Stimulated activated naive CD8-positive, alpha-beta T cell treated with anti-CD3 and anti-CD28 coated beads, Interleukin-15, Interleukin-2, amounts not matched to agents 100 ng/mL and 50 ng/mL, for 24 hours (primary cell): Measurements from ENCODE around the gene ANAPC16.

Source experiments
- H3K27ac Mint-ChIP-seq: one replicate; pipeline ENCODE4 v1.8.0; 2021; ENCODE audit warnings: mild to moderate bottlenecking, mixed read lengths
- H3K27me3 Mint-ChIP-seq: one replicate; pipeline ENCODE4 v1.8.0; 2021; ENCODE audit warnings: mixed read lengths
- H3K36me3 Mint-ChIP-seq: one replicate; pipeline ENCODE4 v1.8.0; 2021; ENCODE audit warnings: low read depth, mixed read lengths
- H3K4me1 Mint-ChIP-seq: one replicate; pipeline ENCODE4 v1.8.0; 2021; ENCODE audit warnings: low read depth, mixed read lengths
- H3K4me3 Mint-ChIP-seq: one replicate; pipeline ENCODE4 v1.8.0; 2021; ENCODE audit warnings: mild to moderate bottlenecking, mixed read lengths
- H3K9me3 Mint-ChIP-seq: one replicate; pipeline ENCODE4 v1.8.0; 2021; ENCODE audit warnings: mixed read lengths

Gene ANAPC16

DNA sequence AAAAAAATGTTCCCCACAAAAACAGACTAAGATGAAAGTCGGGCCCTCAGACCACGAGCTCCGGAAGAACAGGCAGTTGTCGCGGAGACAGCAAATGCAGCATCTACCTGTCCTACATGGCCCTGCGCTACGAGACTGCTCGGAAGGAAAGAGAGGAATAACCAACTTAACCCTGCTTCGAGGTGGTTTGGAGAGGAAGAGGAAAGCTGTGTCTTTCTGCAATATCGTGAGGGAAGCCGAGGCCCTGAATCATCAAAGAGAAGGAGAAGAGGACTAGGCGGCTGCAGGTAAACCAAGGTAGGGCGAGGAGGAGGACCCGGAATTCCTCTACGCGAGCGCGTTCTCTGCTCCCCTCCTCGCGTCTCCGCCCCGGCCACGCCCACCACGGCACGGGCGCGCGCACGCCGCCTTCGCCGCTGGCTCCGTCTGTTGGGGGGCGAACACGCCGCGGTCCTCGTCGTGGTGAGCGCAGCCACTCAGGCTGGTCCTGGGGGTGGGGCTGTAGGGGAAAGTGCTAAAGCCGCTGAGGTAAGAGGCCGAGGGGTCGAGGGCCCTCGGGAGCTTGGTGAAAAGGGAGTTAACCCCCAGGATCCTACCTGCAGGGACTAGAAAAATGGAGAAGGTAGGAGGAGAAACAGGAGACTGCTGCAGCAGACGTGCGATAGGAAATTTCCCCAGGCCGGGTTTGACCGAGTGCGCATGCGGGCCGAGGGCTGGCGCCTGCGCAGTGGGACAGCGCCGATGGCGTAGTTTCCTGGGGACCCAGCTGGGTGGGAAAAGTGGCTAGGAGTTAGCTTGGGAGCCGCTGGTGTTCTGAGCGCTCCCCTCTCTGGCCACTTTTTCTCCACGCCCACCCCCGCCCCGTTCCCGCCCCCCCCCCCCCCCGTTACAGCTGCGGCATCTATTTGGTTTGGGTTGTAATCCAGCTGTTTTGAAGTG is at the start of gene ANAPC16, which contains the start of gene ASCC1:
Gene ANAPC16 (plus strand): TSS at position 402 of the 939 bp plus-strand sequence. CDS start 7,903 bp downstream, outside the sequence.
Gene ASCC1 (minus strand): TSS at position 666 of the 939 bp plus-strand sequence. CDS start 2,978 bp downstream, outside the sequence.
- H3K4me1 Mint-ChIP-seq: peaks cover 75% of the 10 kb centered on the region
- H3K9me3 Mint-ChIP-seq: no peaks in the 10 kb centered on the region
- H3K4me3 Mint-ChIP-seq: peak within 1 kb of the TSS; percentile 99
- peak within 1 kb of the TSS; percentile 100 for H3K27ac Mint-ChIP-seq
- H3K27me3 Mint-ChIP-seq: no peaks in the 10 kb centered on the region
- H3K36me3 Mint-ChIP-seq: peaks cover 32% of the 10 kb centered on the region

DNA sequence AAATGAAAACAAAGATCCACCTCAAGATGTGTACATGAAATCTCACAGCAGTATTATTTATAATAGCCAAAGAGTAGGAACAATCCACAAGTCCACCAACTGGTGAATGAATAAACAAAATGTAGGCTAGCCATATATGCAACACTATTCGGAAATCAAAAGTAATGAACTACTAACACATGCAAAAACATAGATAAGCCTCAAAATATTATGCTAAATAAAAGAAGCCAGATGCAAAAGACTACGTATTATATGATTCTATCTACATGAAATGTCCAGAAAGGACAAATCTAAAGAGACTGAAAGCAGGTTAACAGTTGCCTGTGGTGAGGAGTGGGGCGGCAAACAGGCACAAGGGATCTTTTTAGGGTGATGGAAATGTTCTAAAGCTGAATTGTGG is 48.7 kb upstream of the ANAPC16 start:
- Mint-ChIP-seq H3K27me3 (no peaks in the 10 kb centered on the region), H3K27ac (no peak overlapping the region), H3K4me1 (peaks cover 27% of the 10 kb centered on the region), H3K9me3 (no peaks in the 10 kb centered on the region), H3K36me3 (peaks cover 22% of the 10 kb centered on the region), H3K4me3 (no peak overlapping the region)

DNA sequence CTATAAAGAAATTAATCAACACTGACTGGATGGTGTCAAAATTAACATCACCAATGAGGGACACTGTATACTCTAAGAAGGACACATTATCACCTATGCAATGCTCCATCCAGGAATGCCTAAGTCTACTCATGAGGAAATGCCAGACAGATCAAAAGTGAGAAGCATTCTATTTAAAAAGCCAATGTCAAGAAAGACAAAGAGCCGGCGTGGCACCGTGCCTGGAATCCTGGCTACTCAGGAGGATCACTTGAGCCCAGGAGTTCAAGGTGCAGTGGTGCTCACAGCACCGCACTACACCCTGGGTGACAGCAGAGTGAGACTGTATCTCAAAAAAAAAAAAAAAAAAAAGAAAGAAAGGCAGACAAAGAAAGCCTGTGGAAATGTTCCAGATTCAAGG is 45.5 kb upstream of the ANAPC16 start:
- H3K27ac Mint-ChIP-seq: no peak overlapping the region
- peaks cover 21% of the 10 kb centered on the region for H3K4me1 Mint-ChIP-seq

DNA sequence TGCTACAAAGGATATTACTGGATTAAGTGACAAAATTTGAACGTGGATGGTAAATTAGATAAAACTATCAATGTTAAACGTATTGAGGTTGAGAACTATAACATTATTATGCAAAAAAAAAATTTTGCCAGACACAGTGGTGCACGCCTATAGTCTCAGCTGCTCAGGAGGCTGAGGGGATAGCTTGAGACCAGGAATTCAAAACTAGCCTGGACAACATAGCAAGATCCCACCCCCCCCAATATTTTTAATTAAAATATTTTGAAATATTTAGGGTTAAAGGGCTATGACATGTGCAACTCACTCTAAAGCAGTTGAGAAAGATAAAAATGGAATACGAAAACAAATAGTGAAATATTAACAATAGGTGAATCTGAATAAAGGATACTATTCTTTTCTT is 45.1 kb upstream of the ANAPC16 start:
- no peaks in the 10 kb centered on the region for H3K9me3 Mint-ChIP-seq
- no peak overlapping the region for H3K4me3 Mint-ChIP-seq
- no peaks in the 10 kb centered on the region for H3K27me3 Mint-ChIP-seq
- no peak overlapping the region for H3K27ac Mint-ChIP-seq
- peaks cover 16% of the 10 kb centered on the region for H3K4me1 Mint-ChIP-seq
- peaks cover 22% of the 10 kb centered on the region for H3K36me3 Mint-ChIP-seq

More for the DNA sequence above, 45.5 kb upstream of the ANAPC16 start:
- no peak overlapping the region for H3K4me3 Mint-ChIP-seq
- H3K9me3 Mint-ChIP-seq: no peaks in the 10 kb centered on the region
- no peaks in the 10 kb centered on the region for H3K27me3 Mint-ChIP-seq
- H3K36me3 Mint-ChIP-seq: peaks cover 22% of the 10 kb centered on the region

DNA sequence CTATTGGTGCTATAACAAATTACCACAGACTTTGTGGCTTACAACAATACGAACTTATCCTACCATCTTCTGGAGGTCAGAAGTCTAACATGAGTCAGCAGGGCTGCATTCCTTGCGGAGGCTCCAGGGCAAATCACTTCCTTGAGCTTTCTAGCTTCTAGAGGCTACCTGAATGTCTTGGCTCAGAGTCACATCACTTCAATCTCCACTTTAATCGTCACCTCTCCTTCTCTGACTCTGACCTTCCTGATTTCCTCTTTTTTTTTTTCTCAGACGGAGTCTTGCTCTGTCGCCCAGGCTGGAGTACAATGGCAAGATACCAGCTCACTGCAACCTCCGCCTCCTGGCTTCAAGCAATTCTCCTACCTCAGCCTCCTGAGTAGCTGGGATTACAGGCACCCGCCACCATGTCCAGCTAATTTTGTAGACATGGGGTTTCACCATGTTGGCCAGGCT is 44.6 kb upstream of the ANAPC16 start:
- Mint-ChIP-seq H3K27ac (no peak overlapping the region), H3K4me3 (no peak overlapping the region), H3K4me1 (peaks cover 14% of the 10 kb centered on the region)

DNA sequence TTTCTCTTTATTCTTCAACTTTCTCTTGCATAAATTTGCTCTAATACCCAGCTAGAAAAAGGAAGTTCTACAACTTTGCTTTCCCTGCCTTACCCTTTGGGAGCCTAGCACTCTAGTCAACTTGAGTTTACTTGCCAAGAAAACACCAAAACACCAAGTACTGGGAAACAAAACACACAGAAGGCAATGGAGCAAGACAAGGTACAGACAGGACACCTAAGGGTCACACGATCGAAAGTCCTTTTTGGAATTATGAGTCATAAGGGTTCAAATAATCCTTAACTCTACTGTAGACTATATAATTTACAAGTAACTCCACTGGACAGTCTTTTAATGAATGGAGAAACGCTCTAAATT is 42.6 kb upstream of the ANAPC16 start:
- Mint-ChIP-seq H3K27me3 (no peaks in the 10 kb centered on the region), H3K4me3 (no peak overlapping the region), H3K27ac (no peak overlapping the region), H3K4me1 (peaks cover 14% of the 10 kb centered on the region), H3K9me3 (no peaks in the 10 kb centered on the region), H3K36me3 (peaks cover 22% of the 10 kb centered on the region)

More for the DNA sequence above, 44.6 kb upstream of the ANAPC16 start:
- H3K9me3 Mint-ChIP-seq: no peaks in the 10 kb centered on the region
- no peaks in the 10 kb centered on the region for H3K27me3 Mint-ChIP-seq
- peaks cover 22% of the 10 kb centered on the region for H3K36me3 Mint-ChIP-seq

DNA sequence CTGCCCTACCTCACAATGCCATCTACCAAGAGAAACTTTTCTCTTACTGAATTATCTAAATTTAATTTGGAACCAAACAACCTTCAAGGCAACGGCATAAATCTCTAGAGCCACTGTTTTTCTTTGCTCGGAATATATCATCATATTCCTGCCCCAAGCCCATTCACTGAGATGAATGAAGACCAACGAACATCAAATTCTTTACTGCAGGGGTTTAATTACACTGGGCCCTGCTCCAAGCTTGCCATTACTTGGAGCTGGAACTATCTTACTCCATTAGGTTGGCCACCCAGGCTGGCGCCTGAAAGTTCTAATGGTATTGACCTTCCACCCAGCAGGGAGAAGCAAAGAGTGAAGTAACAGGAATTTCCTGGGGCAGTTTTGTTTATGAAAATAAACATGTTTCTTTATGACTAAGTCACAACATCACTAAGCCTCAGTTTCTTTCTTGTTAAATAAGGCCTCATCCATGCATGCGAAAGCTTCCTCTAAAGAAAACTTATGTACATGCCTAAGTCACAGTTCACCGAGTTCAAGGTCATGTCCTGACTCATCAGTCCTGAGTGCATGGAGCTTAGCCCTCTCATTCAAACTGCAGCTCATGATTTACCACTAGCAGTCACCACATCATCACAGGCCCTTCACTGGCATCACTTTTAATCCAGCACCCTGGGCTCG is 42.1 kb upstream of the ANAPC16 start:
- H3K4me1 Mint-ChIP-seq: peaks cover 14% of the 10 kb centered on the region
- peaks cover 26% of the 10 kb centered on the region for H3K36me3 Mint-ChIP-seq
- H3K4me3 Mint-ChIP-seq: no peak overlapping the region
- no peaks in the 10 kb centered on the region for H3K9me3 Mint-ChIP-seq
- H3K27ac Mint-ChIP-seq: no peak overlapping the region
- no peaks in the 10 kb centered on the region for H3K27me3 Mint-ChIP-seq

DNA sequence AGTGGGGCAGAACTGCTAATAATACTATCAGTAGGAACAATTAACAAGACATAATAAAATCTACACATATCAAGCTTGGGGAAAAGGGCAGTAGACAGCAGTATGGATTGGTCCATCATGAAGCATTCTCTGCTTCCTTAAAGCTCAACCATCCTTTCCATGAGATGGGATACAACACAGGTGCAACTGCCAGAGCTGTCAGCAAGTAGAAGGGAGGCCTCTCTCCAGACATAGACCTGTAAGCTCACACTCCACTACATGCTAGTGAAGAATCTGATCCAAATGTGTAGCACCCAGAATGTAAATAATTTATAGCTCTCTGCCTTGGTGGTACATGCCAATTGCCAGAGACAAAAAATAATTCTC is 41.5 kb upstream of the ANAPC16 start:
- Mint-ChIP-seq H3K4me1 (peaks cover 14% of the 10 kb centered on the region), H3K36me3 (peaks cover 26% of the 10 kb centered on the region), H3K27me3 (no peaks in the 10 kb centered on the region), H3K9me3 (no peaks in the 10 kb centered on the region), H3K4me3 (no peak overlapping the region), H3K27ac (no peak overlapping the region)

DNA sequence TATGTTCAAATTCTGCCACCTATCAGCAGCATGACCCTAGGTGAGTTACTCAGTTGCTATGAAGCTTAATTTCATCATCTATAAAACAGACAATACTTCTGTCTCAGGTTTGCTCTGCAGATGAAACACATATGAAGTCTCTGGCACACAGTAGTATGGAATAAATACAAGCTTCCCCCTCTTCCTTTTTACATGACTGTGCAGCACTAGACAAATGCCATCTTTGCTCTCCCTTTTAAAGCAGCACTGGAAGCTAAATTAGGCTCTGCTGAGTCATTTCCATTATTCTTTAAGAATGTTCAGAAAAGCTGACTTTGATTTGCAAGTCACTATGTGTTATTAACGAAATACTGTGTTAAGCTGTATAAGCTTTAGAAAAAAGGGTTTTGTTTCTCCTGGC is 40.7 kb upstream of the ANAPC16 start:
- Mint-ChIP-seq H3K4me1 (peaks cover 14% of the 10 kb centered on the region), H3K36me3 (peaks cover 28% of the 10 kb centered on the region), H3K4me3 (no peak overlapping the region), H3K27me3 (no peaks in the 10 kb centered on the region), H3K27ac (no peak overlapping the region), H3K9me3 (no peaks in the 10 kb centered on the region)

DNA sequence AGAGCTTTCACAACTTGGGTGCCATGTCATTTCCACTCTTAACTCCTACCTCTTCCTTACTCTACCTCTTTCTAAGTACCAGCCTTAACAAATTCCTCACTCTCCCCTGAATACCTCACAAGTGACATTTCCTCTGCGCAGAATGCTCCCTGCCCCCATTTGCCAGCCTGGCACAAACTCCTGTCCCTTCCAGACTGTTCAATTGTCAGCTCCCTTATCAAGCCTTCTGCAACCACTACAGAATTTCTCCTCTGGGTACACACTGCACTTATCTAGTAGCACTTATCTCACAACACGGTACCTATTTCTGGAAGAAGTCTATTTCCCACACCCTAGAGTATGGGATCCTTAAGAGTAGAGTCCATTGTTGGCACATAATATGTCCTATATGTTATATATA is 39.1 kb upstream of the ANAPC16 start:
- no peaks in the 10 kb centered on the region for H3K9me3 Mint-ChIP-seq
- no peak overlapping the region for H3K27ac Mint-ChIP-seq
- peaks cover 32% of the 10 kb centered on the region for H3K36me3 Mint-ChIP-seq
- H3K4me3 Mint-ChIP-seq: no peak overlapping the region
- H3K27me3 Mint-ChIP-seq: no peaks in the 10 kb centered on the region
- peaks cover 14% of the 10 kb centered on the region for H3K4me1 Mint-ChIP-seq

DNA sequence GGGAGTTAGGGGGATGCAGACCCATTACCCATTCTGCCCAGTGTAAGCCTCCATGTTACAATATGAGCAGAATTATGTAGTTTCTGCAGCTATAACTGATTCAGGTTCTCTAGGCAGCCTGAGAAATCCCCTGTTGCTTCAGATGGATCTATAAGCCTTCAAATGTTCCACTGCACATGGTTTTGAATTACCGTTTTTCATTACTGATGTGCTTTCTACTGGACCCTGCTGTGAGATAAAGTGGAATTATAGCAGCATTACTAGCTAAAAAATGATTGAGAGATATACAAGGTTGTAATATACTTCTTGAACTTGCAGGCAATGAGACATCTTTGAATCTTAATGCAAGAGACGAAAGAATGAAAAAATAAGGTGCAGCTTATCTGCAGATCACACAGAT is 38.4 kb upstream of the ANAPC16 start:
- no peak overlapping the region for H3K4me3 Mint-ChIP-seq
- H3K36me3 Mint-ChIP-seq: peaks cover 39% of the 10 kb centered on the region
- H3K27me3 Mint-ChIP-seq: no peaks in the 10 kb centered on the region
- H3K27ac Mint-ChIP-seq: no peak overlapping the region
- H3K9me3 Mint-ChIP-seq: no peaks in the 10 kb centered on the region
- H3K4me1 Mint-ChIP-seq: peaks cover 14% of the 10 kb centered on the region

DNA sequence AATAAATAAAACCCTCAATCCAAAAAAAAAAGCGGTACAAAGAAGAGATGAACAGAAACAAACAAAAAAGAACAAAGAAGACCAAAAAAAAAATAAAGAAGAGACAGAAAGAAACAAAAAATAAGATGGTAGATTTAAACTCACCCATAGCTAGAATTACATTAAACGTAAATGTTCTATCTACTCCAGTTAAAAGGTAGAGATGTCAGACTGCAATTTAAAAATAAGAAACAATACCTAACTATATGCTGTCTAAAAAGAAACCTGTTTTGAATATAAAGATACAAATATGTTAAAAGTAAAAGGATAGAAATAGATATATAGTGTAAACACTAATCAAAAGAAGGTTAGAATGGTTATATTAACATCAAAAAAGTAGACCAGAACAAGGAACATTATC is 31.7 kb upstream of the ANAPC16 start:
- Mint-ChIP-seq H3K4me3 (no peak overlapping the region), H3K27me3 (no peaks in the 10 kb centered on the region), H3K4me1 (peaks cover 9% of the 10 kb centered on the region), H3K9me3 (no peaks in the 10 kb centered on the region), H3K27ac (no peak overlapping the region), H3K36me3 (peaks cover 53% of the 10 kb centered on the region)

DNA sequence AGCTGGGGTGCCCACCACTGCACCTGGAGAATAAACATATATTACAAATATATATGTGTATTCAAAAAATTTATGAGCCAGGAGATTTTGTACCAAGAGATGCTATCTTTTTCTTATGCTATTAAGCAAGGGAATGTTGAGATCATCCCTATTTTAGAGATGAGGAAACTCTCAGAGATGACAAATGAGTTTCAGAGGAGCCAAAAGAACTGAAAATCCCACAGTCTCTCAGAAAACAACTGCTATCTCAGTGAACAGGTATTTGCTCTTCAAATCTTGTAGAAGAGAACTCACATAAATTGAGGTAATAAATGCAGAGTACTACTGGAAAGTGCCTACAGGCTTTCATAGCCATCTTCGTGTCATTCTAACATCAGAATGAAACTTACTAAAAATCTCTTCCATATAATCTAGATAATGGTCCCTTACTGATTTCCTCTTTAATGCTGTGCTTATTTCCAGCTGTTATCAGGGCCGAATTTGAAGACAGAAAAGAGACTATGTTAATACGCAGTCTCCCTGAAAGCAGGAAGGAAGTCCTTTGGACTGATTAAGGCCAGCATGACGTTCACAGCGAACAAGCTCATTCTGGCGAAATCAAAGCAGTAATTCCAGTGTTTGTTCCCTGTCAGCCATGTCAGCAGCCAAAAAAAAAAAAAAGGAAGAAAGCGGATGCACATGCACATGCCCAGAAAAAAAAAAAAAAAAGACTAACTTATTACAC is 29.4 kb upstream of the ANAPC16 start:
- Mint-ChIP-seq H3K36me3 (peaks cover 52% of the 10 kb centered on the region), H3K27ac (no peak overlapping the region), H3K4me3 (no peak overlapping the region), H3K9me3 (no peaks in the 10 kb centered on the region), H3K27me3 (no peaks in the 10 kb centered on the region), H3K4me1 (peaks cover 9% of the 10 kb centered on the region)

DNA sequence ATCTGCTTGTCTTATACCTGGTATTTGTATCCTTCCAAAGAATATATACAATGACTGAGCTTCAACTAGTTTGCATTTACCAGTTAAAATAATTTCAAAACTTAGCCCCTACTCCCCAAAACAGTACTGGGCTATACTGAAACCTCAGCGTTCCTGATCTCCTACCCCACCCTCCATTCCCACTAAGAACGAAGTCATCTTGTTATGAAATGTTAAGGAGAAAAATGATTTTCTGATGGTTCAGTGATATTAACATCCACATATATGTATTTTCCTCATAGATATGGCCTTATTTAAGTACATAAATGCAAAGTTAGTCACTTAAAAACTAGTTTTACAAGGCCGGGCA is 28.9 kb upstream of the ANAPC16 start:
- no peaks in the 10 kb centered on the region for H3K9me3 Mint-ChIP-seq
- H3K4me1 Mint-ChIP-seq: peaks cover 9% of the 10 kb centered on the region
- H3K4me3 Mint-ChIP-seq: no peak overlapping the region
- no peaks in the 10 kb centered on the region for H3K27me3 Mint-ChIP-seq
- H3K27ac Mint-ChIP-seq: no peak overlapping the region
- peaks cover 52% of the 10 kb centered on the region for H3K36me3 Mint-ChIP-seq

DNA sequence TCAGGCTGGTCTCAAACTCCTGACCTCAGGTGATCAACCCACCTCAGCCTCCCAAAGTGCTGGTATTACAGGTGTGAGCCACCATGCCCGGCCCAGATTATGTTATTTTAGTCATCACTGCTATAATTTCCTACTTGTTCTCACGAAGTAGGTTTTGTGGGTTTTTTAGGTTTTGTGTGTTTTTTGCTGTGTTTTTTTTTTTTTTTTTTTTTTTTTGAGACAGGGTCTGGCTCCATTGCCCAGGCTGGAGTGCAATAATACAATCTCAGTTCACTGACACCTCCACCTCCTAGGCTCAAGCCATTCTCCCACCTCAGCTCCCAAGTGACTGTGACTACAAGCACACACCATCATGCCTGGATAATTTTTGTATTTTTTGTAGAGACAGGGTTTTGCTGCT is 20.9 kb upstream of the ANAPC16 start:
- H3K9me3 Mint-ChIP-seq: no peaks in the 10 kb centered on the region
- no peaks in the 10 kb centered on the region for H3K4me1 Mint-ChIP-seq
- H3K36me3 Mint-ChIP-seq: peaks cover 46% of the 10 kb centered on the region
- H3K27ac Mint-ChIP-seq: no peak overlapping the region
- no peak overlapping the region for H3K4me3 Mint-ChIP-seq
- no peaks in the 10 kb centered on the region for H3K27me3 Mint-ChIP-seq
